GM19328 (cell line): ENCODE data around the gene SPSB2.
A peak's percentile ranks its signal among the peaks of the same experiment; 100 is the strongest.
"Not testable (repeated sequence)": the region's sequence is repeated elsewhere in the genome, so short reads cannot be mapped to it uniquely, and the experiment has no call there.

ENCODE experiments used
- ATAC-seq: cut with Tn5 transposase; IDR thresholded peaks from one replicate; pipeline ENCODE4 v1.9.1; 2021; ENCODE audit warnings: mild to moderate bottlenecking, moderate library complexity; ENCODE audit not compliant: unreplicated experiment

The SPSB2 gene

GRCh38 chr12:6902448-6902847 lies 29.3 kb upstream of the SPSB2 start:
- no peak for ATAC-seq

GRCh38 chr12:6899837-6900519 lies 26.9 kb upstream of the SPSB2 start:
- no peak for ATAC-seq

GRCh38 chr12:6899427-6899826 lies 26.3 kb upstream of the SPSB2 start:
- ATAC-seq = no peak

GRCh38 chr12:6896846-6897435 lies 23.8 kb upstream of the SPSB2 start:
- ATAC-seq = no peak

GRCh38 chr12:6894321-6894720 lies 21.2 kb upstream of the SPSB2 start:
- ATAC-seq = no peak

- not testable (repeated sequence) for ATAC-seq
Observed at GRCh38 chr12:6892683-6893082, 19.6 kb upstream of the SPSB2 start.

- ATAC-seq = no peak
Observed at GRCh38 chr12:6891646-6892001, 18.5 kb upstream of the SPSB2 start.

GRCh38 chr12:6890789-6891645 lies 17.9 kb upstream of the SPSB2 start:
- peak; percentile 93 for ATAC-seq

GRCh38 chr12:6889775-6890573 lies 16.9 kb upstream of the SPSB2 start:
- ATAC-seq = not testable (repeated sequence)

GRCh38 chr12:6888794-6889193 lies 15.7 kb upstream of the SPSB2 start:
- ATAC-seq = not testable (repeated sequence)

- no peak for ATAC-seq
Observed at GRCh38 chr12:6888360-6888759, 15.3 kb upstream of the SPSB2 start.

- ATAC-seq = no peak
Observed at GRCh38 chr12:6887460-6887859, 14.4 kb upstream of the SPSB2 start.

- not testable (repeated sequence) for ATAC-seq
Observed at GRCh38 chr12:6886206-6886999, 13.3 kb upstream of the SPSB2 start.

- no peak for ATAC-seq
Observed at GRCh38 chr12:6884539-6884938, 11.4 kb upstream of the SPSB2 start.

GRCh38 chr12:6883683-6884082 lies 10.6 kb upstream of the SPSB2 start:
- ATAC-seq = no peak

- no peak for ATAC-seq
Observed at GRCh38 chr12:6883252-6883651, 10.1 kb upstream of the SPSB2 start.

- not testable (repeated sequence) for ATAC-seq
Observed at GRCh38 chr12:6879824-6880223, 6.7 kb upstream of the SPSB2 start.

GRCh38 chr12:6874015-6874368 lies 889 bp upstream of the SPSB2 start:
- ATAC-seq = not testable (repeated sequence)

- no peak for ATAC-seq
Observed at GRCh38 chr12:6872073-6873048, 742 bp downstream of the SPSB2 start.
